HepG2 (cell line): Measurements from ENCODE around the gene C6orf15. TPM values are rescaled to one million over a fixed set of nuclear protein-coding genes. Genes with fewer than 3 reads are reported as not detected.

Experiments
- ATAC-seq: fragments of 200-7000 bp; cut with Tn5 transposase; 3 replicates; pipeline ENCODE4 v1.9.1; 2020; ENCODE audit warnings: mild to moderate bottlenecking, moderate library complexity
- BruUV-seq: library from RNA; stranded (reverse); fragments of 400-500 nt; replicated peaks from 2 replicates; lab custom pipeline; 2021; lab: Mats Ljungman, UMichigan
- CTCF ChIA-PET: fragments of 300-600 bp; formaldehyde crosslinking; extraction: SDS; loops from one replicate; lab custom pipeline; 2021; ENCODE audit warnings: low total read pairs, inconsistent platforms, low intra/inter-chr PET ratio; lab: Yijun Ruan, JAX
- POLR2A ChIA-PET: fragments of 350-600 bp; sonication (Branson Sonifier 250); formaldehyde crosslinking; loops from one replicate; lab custom pipeline; 2020; ENCODE audit warnings: antibody characterized with exemption, inconsistent platforms; lab: Yijun Ruan, JAX
- DNase-seq: peaks from one replicate; pipeline ENCODE4 v3.0.0-alpha.2; 2015; ENCODE audit warnings: low spot score
- FAIRE-seq: peaks from 3 replicates; lab custom pipeline; 2011; peaks lifted over from hg19 to GRCh38; lab: Jason Lieb, UNC
- H2AFZ ChIP-seq: one replicate; pipeline ENCODE4 v1.6.1; 2011; ENCODE audit warnings: low read length, inconsistent platforms
- H3K27ac ChIP-seq: fragments of 300-600 bp; 3 replicates; pipeline ENCODE4 v1.8.0; 2011; ENCODE audit warnings: mixed run types, mild to moderate bottlenecking, mixed read lengths, low read length, inconsistent platforms; ENCODE audit not compliant: insufficient read depth; ENCODE audit errors: extremely low read length
- H3K27me3 ChIP-seq, 2 experiments: fragments of 200-600 bp in 1 of 2; 2 replicates in 1 of 2; 3 replicates in 1 of 2; pipeline versions ENCODE4 v1.6.0 to v1.8.0; 2011; ENCODE audit warnings: low read length in 2 of 2, mild to moderate bottlenecking in 2 of 2, moderate library complexity in 2 of 2, inconsistent platforms in 1 of 2; ENCODE audit not compliant: insufficient read depth in 2 of 2, control insufficient read depth in 1 of 2
- H3K36me3 ChIP-seq, 2 experiments: fragments of 200-600 bp in 1 of 2; replicated peaks in 1 of 2; 2 replicates in 1 of 2; 3 replicates in 1 of 2; pipeline versions ENCODE4 v1.5.1 to v1.8.0; 2011; ENCODE audit warnings: low read length in 2 of 2, inconsistent platforms in 1 of 2; ENCODE audit not compliant: insufficient read depth in 2 of 2, control insufficient read depth in 1 of 2
- H3K4me1 ChIP-seq: 2 replicates; pipeline ENCODE4 v1.5.1; 2012; ENCODE audit warnings: low read length, inconsistent platforms; ENCODE audit not compliant: insufficient read depth
- H3K4me2 ChIP-seq: 2 replicates; pipeline ENCODE4 v1.6.0; 2011; ENCODE audit warnings: low read depth, low read length, inconsistent platforms
- H3K4me3 ChIP-seq, 3 experiments: fragments of 200-600 bp in 1 of 3; sonication (generic), shearing (Covaris generic) in 1 of 3; replicated peaks in 1 of 3; 2 replicates each; pipeline ENCODE4 v1.5.1; 2011 to 2016; ENCODE audit warnings: low read length in 3 of 3, inconsistent platforms in 2 of 3, low read depth in 2 of 3, mild to moderate bottlenecking in 2 of 3, control low read depth in 1 of 3, mixed read lengths in 1 of 3; ENCODE audit not compliant: insufficient read depth in 1 of 3
- H3K79me2 ChIP-seq: one replicate; pipeline ENCODE4 v1.6.1; 2011; ENCODE audit warnings: low read length, inconsistent platforms; ENCODE audit not compliant: insufficient read depth
- H3K9ac ChIP-seq: 2 replicates; pipeline ENCODE4 v1.6.0; 2011; ENCODE audit warnings: mild to moderate bottlenecking, low read depth, low read length, inconsistent platforms; ENCODE audit not compliant: insufficient read depth
- H3K9me3 ChIP-seq: 2 replicates; pipeline ENCODE4 v1.5.1; 2012; ENCODE audit warnings: mild to moderate bottlenecking, low read length
- H4K20me1 ChIP-seq: 2 replicates; pipeline ENCODE4 v1.6.0; 2011; ENCODE audit warnings: inconsistent platforms, mild to moderate bottlenecking, low read length, moderate library complexity; ENCODE audit not compliant: insufficient read depth
- CTCF ChIP-seq: sonication (generic); formaldehyde crosslinking; IDR thresholded peaks from 2 replicates; pipeline ENCODE4 v1.5.0; 2020; ENCODE audit warnings: mild to moderate bottlenecking, missing genetic modification reagents, moderate library complexity
- DNMT1 ChIP-seq: sonication (generic); formaldehyde crosslinking; IDR thresholded peaks from 2 replicates; pipeline ENCODE4 v1.5.1; 2020; ENCODE audit warnings: mild to moderate bottlenecking, missing genetic modification reagents
- HNF1A ChIP-seq, 2 experiments: sonication (generic) in 1 of 2; formaldehyde crosslinking in 1 of 2; IDR thresholded peaks; 2 replicates each; pipeline versions ENCODE4 v1.4.0 to v1.6.1; 2016 to 2020; ENCODE audit warnings: borderline replicate concordance in 1 of 2, low read depth in 1 of 2, mild to moderate bottlenecking in 1 of 2, missing genetic modification reagents in 1 of 2
- JUN ChIP-seq: sonication (generic); formaldehyde crosslinking; IDR thresholded peaks from 2 replicates; pipeline ENCODE4 v1.4.0; 2020; ENCODE audit warnings: mild to moderate bottlenecking, missing genetic modification reagents
- KDM2A ChIP-seq: sonication (generic); formaldehyde crosslinking; IDR thresholded peaks from 2 replicates; pipeline ENCODE4 v1.4.0; 2020; ENCODE audit warnings: low read depth, missing genetic modification reagents, borderline replicate concordance
- KMT2B ChIP-seq: IDR thresholded peaks from 2 replicates; pipeline ENCODE4 v1.6.1; 2016; ENCODE audit warnings: missing genetic modification reagents, missing compliant biosample characterization
- POLR2G ChIP-seq: fragments of 200-400 bp; formaldehyde crosslinking; IDR thresholded peaks from 2 replicates; pipeline ENCODE4 v1.6.1; 2018; ENCODE audit warnings: mild to moderate bottlenecking, low read depth, low read length, moderate library complexity
- SNAPC2 ChIP-seq: sonication (generic); formaldehyde crosslinking; IDR thresholded peaks from 2 replicates; pipeline ENCODE4 v1.8.1; 2022; ENCODE audit warnings: mild to moderate bottlenecking, missing genetic modification reagents
- WIZ ChIP-seq: sonication (generic); formaldehyde crosslinking; IDR thresholded peaks from 2 replicates; pipeline ENCODE4 v1.5.1; 2020; ENCODE audit warnings: mild to moderate bottlenecking, missing genetic modification reagents
- ZNF101 ChIP-seq: sonication (generic); formaldehyde crosslinking; IDR thresholded peaks from 2 replicates; pipeline ENCODE4 v1.4.0; 2020; ENCODE audit warnings: mild to moderate bottlenecking, low read depth, missing genetic modification reagents, borderline replicate concordance
- ZNF317 ChIP-seq: sonication (generic); formaldehyde crosslinking; IDR thresholded peaks from 2 replicates; pipeline ENCODE4 v1.5.0; 2020; ENCODE audit warnings: mild to moderate bottlenecking, missing genetic modification reagents
- ZNF44 ChIP-seq: sonication (generic); formaldehyde crosslinking; IDR thresholded peaks from 2 replicates; pipeline ENCODE4 v1.5.1; 2020; ENCODE audit warnings: mild to moderate bottlenecking, missing genetic modification reagents
- ZNF577 ChIP-seq: sonication (generic); formaldehyde crosslinking; IDR thresholded peaks from 2 replicates; pipeline ENCODE4 v1.4.0; 2020; ENCODE audit warnings: mild to moderate bottlenecking, low read depth, missing genetic modification reagents, borderline replicate concordance
- ZNF704 ChIP-seq: sonication (generic); formaldehyde crosslinking; IDR thresholded peaks from 2 replicates; pipeline ENCODE4 v1.8.1; 2023; ENCODE audit warnings: mild to moderate bottlenecking, inconsistent platforms, moderate library complexity, missing genetic modification reagents, borderline replicate concordance
- ZNF75D ChIP-seq: sonication (generic); formaldehyde crosslinking; IDR thresholded peaks from 2 replicates; pipeline ENCODE4 v1.8.1; 2023; ENCODE audit warnings: missing genetic modification reagents, mild to moderate bottlenecking, borderline replicate concordance
- WGBS: methylation state at CpG from one replicate; pipeline ENCODE4 v1.1.6; 2017; ENCODE audit warnings: low lambda C conversion rate; 5-methylcytosine and 5-hydroxymethylcytosine counted together
- in situ Hi-C: cut with HindIII; loops from 2 replicates; pipeline ENCODE4 v1.10.0; 2017; ENCODE audit warnings: low pct_unique_long_range_greater_than_20kb; ENCODE audit not compliant: extremely low pct_ligation_motif_present
- intact Hi-C: fragments of 100-400 bp; cut with micrococcal nuclease; formaldehyde crosslinking; loops from one replicate; pipeline ENCODE4 v1.10.0; 2022; ENCODE audit not compliant: unreplicated experiment
- polyA plus RNA-seq, 8 experiments: library from polyadenylated mRNA; depleted of rRNA in 3 of 8; stranded (reverse) in 7 of 8; unstranded in 1 of 8; fragments of >200 nt; fragmentation: Illumina TruSeq in 4 of 8; extraction: Trizol in 4 of 8; gene quantifications; 2 replicates each; pipeline versions ENCODE4 v1.2.1 to v1.2.3, GENCODE V29; 2011 to 2016; ENCODE audit warnings: low read depth in 4 of 8, missing spikeins in 1 of 8, mixed read lengths in 1 of 8; ENCODE audit not compliant: insufficient read depth in 1 of 8
- total RNA-seq, 5 experiments: library from RNA; depleted of rRNA; stranded (reverse); fragments of >200 nt; fragmentation: Illumina TruSeq; extraction: Trizol; gene quantifications; 2 replicates each; pipeline ENCODE4 v1.2.3, GENCODE V29; 2016; ENCODE audit warnings: low read depth in 1 of 5

C6orf15 gene
- total and polyA plus RNA-seq, 2 of the 13 experiments (the other 11 are each of a cell fraction or from before 2014, with no cell fraction given), result not detected

- H3K4me1 ChIP-seq, result peaks cover 30% of the 10 kb centered on the region
- no peak for FAIRE-seq
- H3K36me3 ChIP-seq, result peaks cover 5 to 23% of the 10 kb centered on the region in 2 experiments
- H4K20me1 ChIP-seq, result no peaks in the 10 kb centered on the region
- peak overlapping the region; percentile 35 for H2AFZ ChIP-seq
- ChIA-PET CTCF (no interaction called here), POLR2A (interaction anchor here (0.8 to 1.4 kb wide), 3 partner anchors 9 to 28 kb away, joined by 3 to 5 read pairs (median 3); no protein-coding TSS in a partner anchor)
- in situ Hi-C loops, result no loop called here
- peak overlapping the region; percentile 76 to 90 (median 87) for H3K4me3 ChIP-seq
- TSS peak; percentile 62 for BruUV-seq
- peak; percentile 66 for ATAC-seq
- no peaks in the 10 kb centered on the region for H3K9me3 ChIP-seq
- no peaks in the 10 kb centered on the region for H3K79me2 ChIP-seq
- intact Hi-C loops, result loop anchor here (1.0 to 2.0 kb wide), 2 partner anchors 27 to 34 kb away; no protein-coding TSS in a partner anchor
- peak overlapping the region; percentile 63 for H3K9ac ChIP-seq
- peak overlapping the region; percentile 66 for H3K27ac ChIP-seq
- DNase-seq, result peak; percentile 31
- peak overlapping the region; percentile 99 for H3K4me2 ChIP-seq
- WGBS, result 15% methylated on average over 19 of the region's 35 CpGs
- no peaks in the 10 kb centered on the region for H3K27me3 ChIP-seq
- TF ChIP-seq ZNF317 (CRISPR knock-in tag), result no peak
- TF ChIP-seq SNAPC2 (CRISPR knock-in tag), result no peak
- no peak for TF ChIP-seq ZNF101 (CRISPR knock-in tag)
- TF ChIP-seq ZNF75D (CRISPR knock-in tag), result no peak
- no peak for TF ChIP-seq ZNF704 (CRISPR knock-in tag)
- TF ChIP-seq CTCF (CRISPR knock-in tag), result peak; percentile 55
- TF ChIP-seq DNMT1, result no peak
- TF ChIP-seq JUN, result no peak
- TF ChIP-seq ZNF577 (CRISPR knock-in tag), result no peak
- peak; percentile 32; the same call in 1 of the 2 replicates for TF ChIP-seq KDM2A (CRISPR knock-in tag)
- no peak for TF ChIP-seq HNF1A (IDR thresholded peaks at IDR 0.05; ENCODE audit: low read depth)
- TF ChIP-seq HNF1A (CRISPR knock-in tag; IDR thresholded peaks at IDR 0.05; ENCODE audit: borderline replicate concordance), result no peak
- no peak for TF ChIP-seq POLR2G
- no peak for TF ChIP-seq WIZ
- 0 out of 2 replicates have a peak, but pooled peaks have one; percentile 36 for TF ChIP-seq KMT2B (CRISPR knock-in tag)
- TF ChIP-seq ZNF44 (CRISPR knock-in tag), result no peak
Measured at GRCh38 chr6:31158863-31159855, 46.8 kb upstream of the C6orf15 start.
